ENCODE results near the gene ADH6. TPM values are rescaled to one million over a fixed set of nuclear protein-coding genes. Genes with fewer than 3 reads are reported as not detected.
"Not testable (repeated sequence)": the region's sequence is repeated elsewhere in the genome, so short reads cannot be mapped to it uniquely, and the experiment has no call there.

ADH6 gene
- total RNA-seq (2014; rRNA removed; shearing (Covaris generic)), result not detected in 2 replicates
- not detected in 2 replicates for polyA plus RNA-seq (2015; cell fraction: cytosol; rRNA removed)
- polyA plus RNA-seq (2015; cell fraction: nucleus; rRNA removed), result not detected in 2 replicates

DNA sequence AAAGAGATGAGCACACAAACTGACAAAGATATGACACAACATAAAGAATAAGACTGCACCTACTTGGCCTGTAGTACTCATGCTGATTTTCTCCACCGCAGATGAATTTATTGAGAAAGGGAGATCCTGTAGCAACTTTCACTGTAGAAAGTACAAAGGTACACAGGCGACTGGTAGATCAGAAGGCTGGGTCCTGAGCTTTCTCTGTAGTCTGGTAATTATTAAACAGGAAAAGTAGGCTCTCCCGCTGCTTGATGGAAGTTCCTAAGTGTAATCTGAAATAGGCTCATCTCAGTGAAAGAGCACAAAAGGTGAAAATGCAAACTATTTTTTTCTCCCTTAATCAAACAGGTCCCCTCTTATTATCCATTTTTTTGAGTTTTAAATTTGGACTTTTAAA, at the start of gene ADH6:
ADH6 (minus strand) TSS at position 175 of the 400 bp plus-strand sequence; CDS start at position 81, 94 bp downstream.
- DNase-seq (ENCODE audit: low read depth), result no peak

DNA sequence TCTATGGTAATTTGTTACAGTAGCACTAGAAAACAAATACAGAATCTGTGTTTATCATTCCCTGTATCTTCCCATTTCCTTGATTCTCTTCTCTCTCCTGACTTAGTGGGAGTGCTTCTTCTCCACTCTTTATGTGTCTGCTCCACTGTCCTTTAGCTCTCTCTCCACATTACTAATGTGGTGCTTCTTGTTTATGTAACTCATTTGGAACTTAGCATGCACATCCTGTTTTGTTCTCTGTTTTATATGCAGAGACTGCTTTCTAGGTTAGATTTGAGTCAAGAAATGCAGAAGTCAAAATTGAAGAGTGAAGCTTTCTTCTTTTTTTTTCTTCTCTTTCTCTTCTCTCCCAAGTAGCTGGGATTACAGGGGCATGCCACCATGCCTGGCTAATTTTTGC, 45.9 kb upstream of the ADH6 start:
- no peak for DNase-seq (ENCODE audit: low read depth)

DNA sequence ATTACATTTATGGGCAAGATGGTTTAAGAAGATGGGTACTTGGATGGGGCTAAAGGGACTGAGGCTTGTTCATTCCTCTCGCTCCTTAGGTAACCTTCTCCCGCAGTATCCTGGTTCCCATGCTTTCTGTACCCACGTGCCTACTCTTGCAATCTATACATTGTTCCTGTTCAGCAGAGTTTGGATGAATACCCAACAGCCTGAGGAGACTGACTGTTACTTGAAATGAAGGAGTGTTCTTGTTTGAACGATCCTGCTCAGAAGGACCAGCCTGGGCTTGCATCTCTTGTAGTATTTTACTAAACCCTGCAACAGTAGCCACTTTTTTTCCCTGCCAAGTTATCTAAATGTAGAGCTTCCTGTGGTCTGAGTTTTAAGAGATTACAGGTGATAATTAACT, 33.7 kb upstream of the ADH6 start:
- no peak for DNase-seq (ENCODE audit: low read depth)

DNA sequence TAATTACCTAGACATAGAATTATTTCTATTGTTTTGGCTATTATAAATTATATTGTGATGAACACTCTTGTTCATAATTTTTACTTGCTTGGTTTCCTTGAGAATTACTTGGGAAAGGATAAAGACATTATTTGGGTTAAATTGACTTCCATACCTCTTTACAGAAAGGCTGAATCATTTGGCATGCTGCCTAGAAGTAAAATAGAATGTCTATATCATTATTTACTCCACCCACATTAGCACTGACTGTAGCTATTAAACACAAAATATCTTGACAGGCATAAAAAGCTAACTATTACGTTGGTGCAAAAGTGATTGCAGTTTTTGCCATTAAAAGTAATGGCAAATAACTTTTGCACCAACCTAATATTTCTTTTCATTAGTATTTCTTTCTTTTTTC, 29.7 kb upstream of the ADH6 start:
- no peak for DNase-seq (ENCODE audit: low read depth)

DNA sequence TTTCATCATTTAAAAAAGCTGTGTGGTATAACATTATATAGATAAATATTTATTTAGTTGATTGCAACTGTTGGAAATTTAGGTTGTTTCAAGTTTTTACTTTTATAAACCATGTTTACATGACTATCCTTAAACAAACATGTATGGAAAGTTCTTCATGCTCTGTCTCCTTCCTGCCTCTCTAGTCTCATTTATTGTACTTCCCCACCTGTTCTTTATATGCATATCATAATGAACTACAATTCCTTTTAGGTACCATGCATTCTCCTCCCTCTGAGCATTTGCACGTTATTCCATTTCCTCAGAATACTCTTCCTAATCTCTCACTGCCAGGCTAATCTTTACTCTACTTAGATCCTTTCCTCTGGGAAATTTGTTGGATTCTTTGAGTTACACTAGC, 16.9 kb upstream of the ADH6 start:
- DNase-seq (ENCODE audit: low read depth), result no peak

DNA sequence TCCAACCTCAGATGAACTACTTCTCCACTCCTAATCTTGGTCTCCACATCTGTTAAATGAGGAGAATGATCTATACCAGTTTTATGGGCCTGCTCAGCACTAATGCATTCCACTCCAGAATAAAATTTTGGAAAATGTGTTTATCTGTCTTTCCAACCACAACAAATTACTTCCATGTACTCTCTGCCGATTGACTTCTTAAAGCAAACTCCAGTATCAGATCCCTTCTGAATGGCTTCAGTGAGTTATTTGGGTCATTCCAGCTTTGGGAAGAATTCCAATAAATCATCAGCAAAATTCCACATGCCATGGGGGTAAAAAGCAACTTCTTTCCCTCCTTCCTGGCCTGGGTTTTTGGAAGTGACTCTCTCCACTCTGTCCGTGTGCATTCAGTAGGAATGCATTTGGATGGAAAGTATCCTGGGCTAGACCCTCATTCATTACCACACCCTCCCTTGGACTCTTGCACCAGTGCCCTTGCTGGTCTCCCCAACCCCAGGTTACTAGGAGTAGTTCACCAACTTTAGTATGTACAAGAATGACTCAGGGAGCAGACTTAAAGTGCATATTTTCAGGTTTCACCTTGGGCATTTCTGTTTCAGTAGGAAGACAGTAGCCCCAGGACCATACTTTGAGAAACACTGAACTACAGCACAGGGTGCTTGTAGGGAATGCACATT, 15.4 kb upstream of the ADH6 start:
- no peak for DNase-seq (ENCODE audit: low read depth)

DNA sequence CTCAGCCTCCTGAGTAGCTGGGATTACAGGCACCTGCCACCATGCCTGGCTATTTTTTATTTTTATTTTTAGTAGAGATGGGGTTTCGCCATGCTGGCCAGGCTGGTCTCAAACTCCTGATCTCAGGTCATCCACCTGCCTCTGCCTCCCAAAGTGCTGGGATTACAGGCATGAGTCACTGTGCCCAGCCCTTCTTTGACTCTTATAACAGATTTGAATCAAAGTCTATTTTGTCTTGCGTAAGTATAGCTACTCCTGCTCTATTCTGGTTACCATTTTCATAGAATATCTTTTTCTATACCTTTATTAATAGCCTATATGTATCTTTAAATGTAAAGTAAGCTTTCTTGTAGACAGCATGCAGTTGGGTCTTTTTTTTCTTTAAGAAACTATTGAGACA, 14.4 kb upstream of the ADH6 start:
- DNase-seq (ENCODE audit: low read depth), result not testable (repeated sequence)

DNA sequence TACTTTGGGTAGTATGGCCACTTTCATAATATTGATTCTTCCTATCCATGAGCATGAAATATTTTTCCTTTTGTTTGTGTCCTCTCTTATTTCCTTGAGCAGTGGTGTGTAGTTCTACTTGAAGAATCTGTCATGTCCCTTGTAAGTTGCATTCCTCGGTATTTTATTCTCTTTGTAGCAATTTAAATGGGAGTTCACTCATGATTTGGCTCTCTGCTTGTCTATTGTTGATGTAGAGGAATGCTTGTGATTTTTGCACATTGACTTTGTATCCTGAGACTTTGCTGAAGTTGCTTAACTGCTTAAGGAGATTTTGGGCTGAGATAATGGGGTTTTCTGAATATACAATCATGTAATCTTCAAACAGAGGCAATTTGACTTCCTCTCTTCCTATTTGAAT, 9.7 kb upstream of the ADH6 start:
- DNase-seq (ENCODE audit: low read depth), result not testable (repeated sequence)

DNA sequence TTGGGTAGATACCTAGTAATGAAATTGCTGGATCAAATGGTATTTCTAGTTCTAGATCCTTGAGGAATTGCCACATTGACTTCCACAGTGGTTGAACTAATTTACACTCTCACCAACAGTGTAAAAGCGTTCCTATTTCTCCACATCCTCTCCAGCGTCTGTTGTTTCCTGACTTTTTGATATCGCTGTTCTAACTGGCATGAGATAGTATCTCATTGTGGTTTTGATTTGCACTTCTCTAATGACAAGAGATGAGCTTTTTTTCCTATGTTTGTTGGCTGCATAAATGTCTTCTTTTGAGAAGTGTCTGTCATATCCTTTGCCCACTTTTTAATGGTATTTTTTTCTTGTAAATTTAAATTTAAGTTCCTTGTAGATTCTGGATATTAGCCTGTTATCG, 8.6 kb upstream of the ADH6 start:
- DNase-seq (ENCODE audit: low read depth), result not testable (repeated sequence)

DNA sequence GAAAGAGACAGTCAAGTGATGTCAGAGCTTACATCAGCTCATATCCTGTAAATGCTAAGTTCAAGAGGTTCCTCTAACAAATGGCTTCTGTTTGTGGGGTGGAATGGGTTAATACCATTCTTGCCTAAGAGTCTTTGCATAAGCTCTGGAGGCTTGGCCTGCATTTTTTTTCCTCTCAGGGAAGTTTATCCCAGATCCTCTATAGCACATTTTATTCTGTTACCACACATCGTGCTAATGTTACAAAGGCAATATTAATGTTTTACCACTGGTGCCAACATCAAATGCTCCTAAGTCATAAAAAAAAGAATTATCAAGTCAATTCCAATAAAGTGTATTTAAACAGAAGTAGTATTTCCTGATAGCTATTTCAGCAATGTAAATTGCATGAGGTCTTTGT, 2.9 kb upstream of the ADH6 start:
- DNase-seq (ENCODE audit: low read depth), result no peak

DNA sequence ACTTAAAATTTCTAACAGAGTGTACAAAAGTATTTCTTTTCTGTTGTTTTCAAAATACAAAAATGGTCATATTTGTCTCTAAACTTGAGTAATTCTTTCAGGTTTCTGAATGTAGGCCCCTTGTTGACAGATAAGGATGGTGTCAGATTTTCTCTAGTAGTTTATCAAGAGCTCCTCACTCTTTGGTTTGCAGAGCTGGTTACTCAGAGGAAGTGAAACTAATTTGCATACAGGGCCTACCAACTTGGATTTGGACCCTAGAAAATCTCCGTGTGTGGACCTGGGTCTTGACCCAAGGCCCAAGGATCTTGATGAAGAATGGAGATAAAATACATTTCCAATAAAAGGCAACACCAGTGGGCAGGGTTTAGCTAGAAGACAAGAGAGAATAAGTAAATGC, 433 bp upstream of the ADH6 start:
- DNase-seq (ENCODE audit: low read depth), result no peak

DNA sequence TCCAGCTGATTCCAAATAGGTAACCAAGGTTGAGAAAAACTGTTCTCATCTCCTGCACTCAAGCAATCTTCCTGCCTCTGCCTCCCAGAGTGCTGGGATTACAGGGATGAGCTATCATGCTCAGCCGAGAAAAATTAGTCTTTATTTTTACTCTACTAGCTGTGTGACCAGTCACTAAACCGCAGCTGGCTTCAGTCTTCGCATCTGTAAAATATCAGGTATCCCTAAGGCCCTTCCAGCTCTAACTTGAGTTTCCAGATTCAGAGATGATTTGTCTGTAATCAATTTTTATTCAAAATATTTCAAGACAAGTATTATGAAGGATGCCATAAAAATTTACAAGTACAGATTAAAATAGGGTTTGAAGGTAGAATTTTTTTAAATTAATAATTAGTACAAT, 3.5 kb downstream of the ADH6 start:
- no peak for DNase-seq (ENCODE audit: low read depth)

DNA sequence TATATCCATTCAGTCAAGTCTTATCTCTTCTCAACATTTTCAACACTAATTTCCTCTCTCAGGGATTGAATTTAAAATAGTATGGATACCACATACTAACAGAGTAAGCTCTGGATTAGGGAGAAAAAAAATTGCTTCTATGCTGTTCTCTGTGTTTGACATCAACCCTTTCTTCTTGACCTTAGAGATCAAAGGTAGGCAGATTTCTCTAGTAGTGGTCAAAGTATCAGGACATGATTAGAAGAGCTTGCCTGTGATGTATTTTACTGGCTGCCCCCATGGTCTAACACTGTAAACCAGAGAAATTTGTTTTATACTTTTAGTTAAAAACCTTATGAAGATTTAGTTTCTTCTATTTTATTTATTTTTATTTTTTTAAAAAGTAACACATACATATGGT, 8.3 kb downstream of the ADH6 start:
- DNase-seq (ENCODE audit: low read depth), result no peak

DNA sequence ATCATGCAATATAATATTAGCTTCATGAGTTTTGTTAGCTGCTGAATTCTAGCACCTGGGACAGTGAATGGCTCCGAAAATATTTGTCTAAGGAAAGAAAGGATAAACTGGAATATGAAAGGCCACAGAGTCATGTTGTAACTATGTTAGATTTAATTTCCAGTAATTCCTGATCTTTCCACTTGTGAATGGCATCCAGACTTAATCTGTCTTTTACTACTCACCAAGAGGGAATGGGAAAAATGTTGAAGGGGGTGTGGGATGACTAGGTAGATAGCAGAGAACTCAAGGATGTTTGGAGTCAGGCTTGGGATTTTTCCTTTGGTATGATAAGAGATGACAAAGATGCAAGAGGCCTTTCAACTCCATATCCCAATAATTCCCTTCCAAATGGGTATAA, 9.4 kb downstream of the ADH6 start:
- DNase-seq (ENCODE audit: low read depth), result no peak

DNA sequence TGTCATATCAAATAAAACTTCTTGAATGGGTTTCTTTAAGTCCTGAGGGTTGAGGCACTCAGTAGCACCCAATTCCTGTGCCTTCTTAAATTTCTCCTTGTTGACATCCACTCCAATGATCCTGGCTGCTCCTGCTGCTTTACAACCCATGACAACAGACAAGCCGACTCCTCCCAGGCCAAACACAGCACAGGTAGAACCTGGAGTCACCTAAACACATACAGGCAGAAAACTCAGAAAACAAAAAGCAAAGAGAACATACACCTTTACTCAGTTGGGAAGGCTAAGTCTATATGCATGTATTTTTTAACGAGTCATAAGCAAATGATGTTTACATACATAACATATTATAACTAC, 10.3 kb downstream of the ADH6 start:
- DNase-seq (ENCODE audit: low read depth), result no peak

DNA sequence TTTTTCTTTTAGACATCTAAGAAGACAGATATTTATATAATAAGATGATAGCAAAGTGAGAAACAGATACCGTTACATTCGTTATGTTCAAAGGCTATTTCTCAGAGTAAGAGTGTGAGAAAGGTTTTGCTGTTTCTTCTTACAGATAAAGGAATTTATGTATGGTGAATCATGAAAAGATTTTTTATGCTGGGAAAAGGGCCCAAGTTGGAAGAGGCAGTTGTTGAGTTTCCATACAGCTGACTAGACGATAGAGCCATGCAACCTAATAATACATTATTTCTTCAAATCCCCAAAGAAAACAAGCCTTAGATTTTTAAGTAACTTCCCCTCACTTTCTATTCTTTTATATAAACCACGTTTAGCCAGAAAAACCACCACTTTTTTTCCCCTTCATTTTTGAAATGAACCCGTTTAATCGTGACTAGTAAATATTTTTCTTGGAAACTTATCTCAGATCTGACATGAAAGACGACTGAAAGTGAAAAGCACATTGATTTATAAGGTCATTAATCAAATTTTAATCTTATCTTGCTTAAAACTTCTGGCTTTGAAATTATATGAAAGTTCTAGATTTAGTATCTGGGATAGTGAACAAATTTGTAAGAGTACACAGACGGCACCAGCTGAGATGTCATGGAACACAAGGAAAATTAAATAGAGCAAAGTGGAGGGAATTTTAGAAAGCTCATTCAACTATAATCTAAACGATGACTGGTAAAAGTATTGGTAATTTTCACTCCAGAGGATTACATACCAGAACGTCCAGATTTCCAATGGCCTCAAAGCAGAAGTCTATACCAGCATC, 10.9 kb downstream of the ADH6 start:
- DNase-seq (ENCODE audit: low read depth), result no peak

DNA sequence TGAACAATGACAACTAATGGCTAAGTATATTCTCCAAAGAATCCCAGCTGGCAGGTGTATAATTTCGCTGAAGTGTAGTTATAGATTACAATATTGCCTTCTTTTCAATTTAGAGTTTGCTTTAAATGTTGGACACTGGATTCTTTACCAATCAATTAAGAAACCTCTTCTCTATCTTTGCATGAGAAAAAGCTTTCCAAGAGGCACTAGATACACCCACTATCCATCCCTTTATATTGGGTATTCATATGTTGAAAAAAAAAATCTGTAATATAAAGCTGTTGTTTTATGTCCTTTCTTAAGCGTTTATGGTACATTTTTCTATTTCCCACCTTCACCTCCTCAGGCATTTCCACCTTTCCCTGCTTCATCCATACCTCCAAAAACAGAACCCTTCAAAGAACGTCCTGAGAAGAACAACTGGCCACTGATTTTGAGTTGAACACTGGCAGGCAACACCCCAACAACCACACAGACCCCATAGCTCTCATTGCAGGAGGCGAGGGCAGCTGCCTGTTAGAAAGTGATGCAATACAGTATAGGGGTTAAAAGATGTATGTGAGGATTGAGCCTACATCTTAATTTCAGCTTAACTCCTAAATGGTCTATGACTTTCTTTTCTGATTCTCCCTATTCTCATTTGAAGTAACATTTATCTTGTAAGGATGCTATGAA, 11.8 kb downstream of the ADH6 start:
- no peak for DNase-seq (ENCODE audit: low read depth)

DNA sequence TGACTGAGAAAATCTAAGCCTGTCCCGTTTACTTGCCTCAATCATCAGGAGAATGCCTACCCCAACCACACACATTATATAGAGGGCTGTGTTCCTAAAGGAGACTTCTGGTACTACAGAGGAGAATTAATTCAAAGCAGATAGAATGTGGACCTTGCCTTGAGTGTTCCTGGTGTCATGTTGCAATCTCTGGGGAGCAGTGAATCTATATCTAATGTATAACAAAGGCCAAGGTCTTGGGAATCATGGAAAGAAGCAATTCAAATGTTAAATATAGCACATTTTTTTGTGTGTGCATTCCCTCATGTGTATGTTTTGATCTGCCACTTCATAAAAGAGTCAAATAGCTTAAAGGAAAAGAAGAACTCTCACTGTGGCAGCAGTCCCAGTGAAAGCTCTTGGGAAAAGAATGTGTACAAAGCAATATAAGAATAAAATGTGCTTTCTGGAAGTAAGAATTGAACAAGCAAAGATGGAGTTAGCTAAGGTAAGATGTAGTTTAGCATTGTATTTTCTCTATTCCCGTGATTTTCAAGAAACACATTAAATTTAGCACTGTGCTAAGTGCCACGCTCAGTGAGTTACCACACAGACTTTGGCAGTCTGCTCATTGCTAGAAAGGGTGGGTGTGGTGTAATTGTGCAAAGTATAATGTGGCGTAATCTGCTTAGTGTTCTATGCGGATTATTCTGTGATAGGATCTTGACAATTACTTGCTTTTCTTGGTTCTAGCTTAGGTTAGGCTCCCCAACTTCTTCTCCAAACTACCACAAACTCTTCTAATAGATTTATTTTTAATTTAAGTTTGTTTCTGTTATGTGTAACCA, 13.7 kb downstream of the ADH6 start:
- DNase-seq (ENCODE audit: low read depth), result no peak

DNA sequence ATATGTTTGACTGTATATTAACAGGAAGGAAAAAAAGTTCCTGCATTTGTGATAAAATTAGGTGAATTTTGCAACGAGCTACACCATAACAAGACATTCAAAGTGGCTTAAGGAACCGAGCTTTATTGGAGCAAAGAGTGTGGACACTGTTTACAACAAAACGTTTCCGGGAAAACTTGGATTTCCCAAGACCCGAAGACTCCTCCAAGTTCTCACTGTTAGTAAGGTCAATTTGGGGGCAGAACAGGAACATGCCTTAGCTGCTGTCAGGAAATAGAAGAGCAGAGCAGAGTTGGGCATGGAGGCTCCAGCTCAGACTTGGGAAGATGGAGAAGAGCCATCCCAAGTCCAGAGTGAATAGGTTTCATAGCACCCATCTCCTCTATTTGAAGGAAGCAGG, 16.5 kb downstream of the ADH6 start:
- DNase-seq (ENCODE audit: low read depth), result no peak

DNA sequence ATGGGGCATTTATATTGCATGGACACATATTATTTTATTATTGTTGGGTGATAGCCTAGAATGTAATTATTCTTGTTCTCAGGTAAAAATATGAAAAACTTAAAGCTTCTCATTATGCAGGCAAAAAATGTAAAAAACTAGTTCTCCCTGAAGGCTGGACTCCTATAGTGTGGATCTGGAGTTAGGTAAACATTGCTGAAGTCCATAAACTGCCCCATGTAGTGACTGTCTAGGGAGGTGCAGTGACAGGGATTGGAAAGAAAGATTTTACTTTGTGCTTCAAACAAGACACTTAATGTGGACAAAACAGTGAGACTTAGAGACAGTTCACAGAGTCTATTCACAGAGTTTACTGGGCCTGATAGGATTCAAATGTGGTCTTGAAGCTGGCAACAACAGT, 17.0 kb downstream of the ADH6 start:
- DNase-seq (ENCODE audit: low read depth), result no peak

DNA sequence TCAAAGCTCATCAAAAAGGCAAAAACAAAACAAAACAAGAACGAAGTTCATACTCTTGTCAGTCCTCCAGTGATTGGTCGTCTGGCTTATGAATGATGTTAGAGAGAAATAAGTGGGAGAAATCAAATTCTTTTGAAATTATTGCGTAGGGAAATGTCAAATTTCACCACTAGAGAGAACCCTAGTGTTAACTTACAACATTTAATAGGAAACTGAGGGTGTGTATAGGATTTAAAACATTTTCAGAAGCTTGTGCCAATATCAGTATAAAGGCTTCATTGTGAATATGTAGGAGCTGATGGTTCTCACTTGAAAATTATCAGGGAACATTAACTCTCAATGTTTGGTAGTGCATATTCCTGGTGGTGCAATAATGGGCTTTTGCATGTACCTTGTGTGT, 17.4 kb downstream of the ADH6 start:
- no peak for DNase-seq (ENCODE audit: low read depth)
